Measurements from ENCODE around the gene MAFF. TPM values are rescaled to one million over a fixed set of nuclear protein-coding genes. Genes with fewer than 3 reads are reported as not detected.
A peak's percentile ranks its signal among the peaks of the same experiment; 100 is the strongest.

Gene MAFF
- total RNA-seq, 4 donors from 2014 or later: 10.1 to 180 (median 44.0) TPM

- no peaks in the 10 kb centered on the region for H3K4me1 ChIP-seq
- no peak for DNase-seq
- intact Hi-C loops (cut with DNase I; ENCODE audit: low total_unique reads): no loop called here
- no peaks in the 10 kb centered on the region for H3K36me3 ChIP-seq
- no peak overlapping the region for H3K4me3 ChIP-seq
- TF ChIP-seq CTCF (IDR thresholded peaks at IDR 0.05): no peak
- TF ChIP-seq POLR2A (IDR thresholded peaks at IDR 0.05): no peak
- no peak overlapping the region for H3K27ac ChIP-seq
- no peaks in the 10 kb centered on the region for H3K9me3 ChIP-seq
- H3K27me3 ChIP-seq: no peaks in the 10 kb centered on the region
Observed at GRCh38 chr22:38248280-38248679, 46.5 kb downstream of the MAFF start.

GRCh38 chr22:38249301-38249700 is 47.5 kb downstream of the MAFF start:
- Histone ChIP-seq H3K36me3 (no peaks in the 10 kb centered on the region), H3K9me3 (no peaks in the 10 kb centered on the region), H3K27ac (no peak overlapping the region), H3K4me1 (no peaks in the 10 kb centered on the region), H3K27me3 (no peaks in the 10 kb centered on the region), H3K4me3 (no peak overlapping the region)
- no peak for DNase-seq
- TF ChIP-seq CTCF (IDR thresholded peaks at IDR 0.05): no peak
- no peak for TF ChIP-seq POLR2A (IDR thresholded peaks at IDR 0.05)
- intact Hi-C loops (cut with DNase I; ENCODE audit: low total_unique reads): no loop called here

- no peaks in the 10 kb centered on the region for H3K9me3 ChIP-seq
- intact Hi-C loops (cut with DNase I; ENCODE audit: low total_unique reads): no loop called here
- peak overlapping the region in 1 of 2 donors; percentile 10 for H3K27ac ChIP-seq
- no peaks in the 10 kb centered on the region for H3K36me3 ChIP-seq
- no peaks in the 10 kb centered on the region for H3K27me3 ChIP-seq
- DNase-seq: no peak
- no peak for TF ChIP-seq POLR2A (IDR thresholded peaks at IDR 0.05)
- no peak for TF ChIP-seq CTCF (IDR thresholded peaks at IDR 0.05)
- no peak overlapping the region for H3K4me3 ChIP-seq
- H3K4me1 ChIP-seq: no peaks in the 10 kb centered on the region
Observed at GRCh38 chr22:38249803-38250642, 48.2 kb downstream of the MAFF start.

GRCh38 chr22:38250643-38251340 is 49.0 kb downstream of the MAFF start:
- no peaks in the 10 kb centered on the region for H3K9me3 ChIP-seq
- intact Hi-C loops (cut with DNase I; ENCODE audit: low total_unique reads): no loop called here
- no peaks in the 10 kb centered on the region for H3K27me3 ChIP-seq
- no peaks in the 10 kb centered on the region for H3K4me1 ChIP-seq
- peak overlapping the region in 1 of 2 donors; percentile 10 for H3K27ac ChIP-seq
- H3K4me3 ChIP-seq: no peak overlapping the region
- no peak for DNase-seq
- TF ChIP-seq POLR2A (IDR thresholded peaks at IDR 0.05) (no peak), CTCF (IDR thresholded peaks at IDR 0.05) (no peak)
- no peaks in the 10 kb centered on the region for H3K36me3 ChIP-seq

- H3K9me3 ChIP-seq: no peaks in the 10 kb centered on the region
- no peaks in the 10 kb centered on the region for H3K4me1 ChIP-seq
- no peaks in the 10 kb centered on the region for H3K36me3 ChIP-seq
- no peak overlapping the region for H3K27ac ChIP-seq
- DNase-seq: no peak
- H3K4me3 ChIP-seq: no peak overlapping the region
- no peaks in the 10 kb centered on the region for H3K27me3 ChIP-seq
- intact Hi-C loops (cut with DNase I; ENCODE audit: low total_unique reads): no loop called here
- TF ChIP-seq CTCF (IDR thresholded peaks at IDR 0.05): no peak
- no peak for TF ChIP-seq POLR2A (IDR thresholded peaks at IDR 0.05)
Observed at GRCh38 chr22:38251341-38251692, 49.5 kb downstream of the MAFF start.

Measured in uterus (tissue), 4 donors.